Non-pigmented ciliary epithelial cell (primary cell): Measurements from ENCODE around the gene ARID1B.

ENCODE experiments used
- DNase-seq: peaks from one replicate; pipeline ENCODE4 v3.0.0-alpha.2; 2010; ENCODE audit warnings: low read depth

Gene ARID1B

DNA sequence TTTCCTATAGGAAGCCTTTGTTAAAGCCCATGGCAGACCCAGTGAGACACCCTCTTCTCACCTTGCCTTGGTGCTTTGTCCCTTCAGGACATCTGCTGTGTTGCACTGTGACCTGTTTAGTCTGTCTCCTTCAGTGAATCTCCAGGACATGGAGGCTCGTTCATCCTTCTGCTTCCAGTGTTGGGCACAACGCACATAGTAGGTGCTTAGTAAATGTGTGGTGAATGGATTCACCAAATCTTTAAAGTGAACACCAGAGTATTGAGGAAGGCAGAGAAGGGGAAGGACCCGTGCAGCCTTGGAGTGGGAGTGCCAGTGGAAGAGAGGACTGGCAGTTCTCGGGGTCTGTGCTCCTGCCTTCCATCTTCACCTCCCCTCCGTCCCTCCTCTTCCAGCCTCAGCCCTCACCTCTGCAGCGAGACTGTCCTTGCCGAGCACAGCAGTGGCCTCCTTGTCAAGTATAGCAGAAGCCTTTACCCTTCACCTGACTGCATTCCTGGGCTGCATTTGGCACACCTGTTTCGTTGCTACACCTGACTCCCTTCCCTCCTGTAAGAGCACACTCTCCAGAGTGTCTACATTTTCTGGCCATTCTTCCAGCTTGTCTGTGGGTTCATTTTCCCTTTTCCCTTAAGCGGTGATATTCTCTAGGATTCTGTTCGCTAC, 49.2 kb downstream of the ARID1B start:
- DNase-seq: no peak

DNA sequence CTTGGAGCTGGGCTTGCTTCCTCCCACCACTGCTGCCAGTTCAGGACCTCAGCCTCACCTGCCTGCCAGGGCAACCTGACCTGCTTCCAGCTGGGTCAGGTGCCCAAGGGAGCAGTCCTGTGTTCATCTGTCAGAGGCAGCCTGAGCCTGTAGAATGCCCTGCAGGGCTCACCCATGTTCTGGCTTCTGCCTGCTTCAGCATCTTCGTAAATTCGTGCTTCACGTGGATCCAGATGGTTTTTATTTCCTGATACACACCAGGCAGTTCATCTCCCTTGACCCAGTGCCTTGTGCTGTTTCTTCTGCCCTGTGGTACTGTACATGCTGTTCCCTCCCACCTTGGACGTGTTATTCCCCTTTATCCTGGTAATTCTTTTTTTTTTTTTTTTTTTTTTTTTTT, 50.2 kb downstream of the ARID1B start:
- DNase-seq: no peak

DNA sequence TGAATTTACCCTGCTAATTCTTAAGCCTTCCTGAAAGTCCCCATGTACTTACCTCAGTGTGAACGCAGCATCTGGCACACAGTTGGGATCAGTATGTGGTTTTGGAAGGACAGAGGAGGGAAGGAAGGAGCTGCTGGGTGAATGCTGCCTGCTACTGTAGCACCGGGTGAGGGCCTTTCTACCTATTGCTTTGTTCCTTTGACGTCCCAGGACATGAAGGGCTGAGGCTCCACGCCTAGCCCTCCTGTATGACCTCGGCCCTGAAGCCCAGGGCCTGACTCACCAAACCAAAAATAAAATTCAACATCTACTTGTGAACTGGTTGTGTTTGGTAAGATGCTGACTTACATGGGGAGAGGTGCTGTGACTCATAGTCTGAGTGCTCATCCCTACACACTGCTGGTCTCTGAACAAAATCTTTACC, 51.1 kb downstream of the ARID1B start:
- peak; percentile 79 for DNase-seq

DNA sequence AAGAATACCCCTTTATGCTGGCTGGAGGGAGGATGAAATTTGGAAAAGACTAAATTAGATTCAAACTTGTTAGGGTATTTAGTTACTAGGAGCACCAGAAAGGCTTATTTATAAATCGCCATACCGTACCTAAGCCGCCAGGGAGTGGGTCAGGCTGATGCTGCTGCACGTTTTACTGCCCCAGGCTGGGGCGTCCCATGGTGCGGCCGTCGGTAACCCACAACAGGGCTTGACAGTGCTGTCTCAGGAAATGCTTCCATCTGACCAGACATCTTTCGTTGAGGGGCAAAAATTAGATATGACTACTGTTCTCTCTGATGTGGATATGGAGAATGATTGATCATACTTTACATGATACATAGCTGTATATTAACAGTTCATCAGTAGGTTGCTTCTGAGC, 52.9 kb downstream of the ARID1B start:
- no peak for DNase-seq

DNA sequence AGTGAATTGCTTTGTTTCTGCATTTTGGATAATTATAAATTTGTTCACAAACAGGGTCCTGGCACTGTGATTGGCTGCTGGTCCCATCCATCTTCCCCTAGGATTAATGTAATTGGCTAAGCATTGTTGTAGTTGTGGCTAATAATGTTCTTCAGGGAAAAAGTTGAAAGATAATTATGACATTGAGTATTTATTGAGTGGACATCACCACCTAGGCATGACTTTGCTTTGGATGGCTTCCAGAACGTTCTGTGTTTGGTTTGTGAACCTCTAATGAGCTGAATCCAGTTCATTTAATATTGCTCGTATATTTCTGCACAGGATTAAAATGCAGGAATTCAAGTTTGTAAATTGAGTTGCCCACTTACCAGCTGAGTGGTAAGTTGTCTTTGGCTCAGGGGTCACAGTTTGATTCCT, 55.1 kb downstream of the ARID1B start:
- DNase-seq: no peak

DNA sequence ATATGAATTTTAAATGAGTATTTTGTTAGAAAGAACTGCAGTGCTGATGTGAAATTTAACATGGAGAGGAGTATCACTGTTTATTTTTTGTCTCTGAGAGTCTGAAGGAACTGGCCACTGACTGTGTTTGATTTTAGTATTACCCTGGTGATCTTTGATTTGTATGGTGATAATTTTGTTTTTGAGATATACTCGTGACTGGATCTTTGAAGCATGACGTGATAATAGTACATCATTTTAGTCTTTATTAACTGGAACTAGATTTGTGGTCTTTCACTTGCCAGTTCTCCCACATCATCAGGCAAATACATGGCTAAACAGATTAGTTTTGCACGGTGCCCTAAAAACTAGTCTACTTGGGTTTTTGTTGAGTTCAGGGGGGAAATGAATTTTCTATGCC, 55.5 kb downstream of the ARID1B start:
- DNase-seq: no peak

DNA sequence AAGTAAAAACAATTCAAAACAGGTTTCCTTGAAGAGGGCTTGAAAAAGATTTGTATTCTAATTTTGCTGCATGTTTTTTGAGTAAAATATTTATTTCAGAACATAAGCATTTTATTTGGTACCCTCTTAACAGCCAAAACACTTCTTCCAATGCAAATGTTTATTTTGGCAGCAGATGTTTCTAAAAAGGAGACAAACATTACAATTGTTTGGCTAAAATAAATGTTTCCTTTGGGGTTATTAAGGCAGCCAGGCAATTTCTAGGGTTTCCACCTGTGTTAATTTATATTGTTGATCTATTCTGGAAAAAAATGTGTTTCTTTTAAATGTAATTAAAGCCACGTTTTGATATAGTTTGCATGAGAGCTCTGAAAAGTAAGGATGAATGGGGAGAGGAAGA, 56.6 kb downstream of the ARID1B start:
- no peak for DNase-seq

DNA sequence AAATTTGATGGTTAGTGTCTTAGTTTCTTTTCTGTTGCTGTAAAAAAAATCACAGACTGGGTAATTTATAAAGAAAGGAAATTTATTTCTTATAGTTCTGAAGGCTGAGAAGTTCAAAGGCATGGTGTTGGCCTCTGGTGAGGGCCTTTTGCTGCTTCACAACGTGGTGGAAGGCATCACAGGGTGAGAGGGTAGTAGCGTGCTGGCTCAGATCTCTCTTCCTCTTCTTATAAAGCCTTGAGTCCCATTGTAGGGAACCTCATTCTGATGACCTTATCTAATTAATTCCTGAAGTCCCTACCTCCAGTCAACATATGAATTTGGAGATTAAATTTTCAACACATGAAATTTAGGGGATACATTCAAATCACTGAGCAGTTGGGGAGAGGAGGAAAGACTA, 62.0 kb downstream of the ARID1B start:
- no peak for DNase-seq

DNA sequence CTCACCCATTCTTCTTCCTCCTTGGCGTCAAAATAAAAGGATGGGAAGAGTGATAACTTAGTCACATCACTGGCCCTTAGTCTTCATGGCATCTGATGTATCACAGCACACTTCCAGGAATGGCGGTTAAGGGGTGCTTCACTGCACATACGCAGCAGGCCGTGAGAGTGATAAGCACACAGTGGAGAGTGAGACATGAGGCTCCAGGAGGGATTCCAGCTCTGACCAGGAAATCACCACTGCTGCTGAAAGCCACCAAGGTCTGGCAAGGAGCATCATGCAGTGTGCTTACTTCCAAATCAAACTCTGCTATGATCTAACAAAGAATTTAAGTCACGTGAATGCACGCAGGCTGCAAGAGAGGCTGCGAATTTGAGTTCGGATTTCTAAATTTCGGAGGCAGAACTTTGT, 62.4 kb downstream of the ARID1B start:
- no peak for DNase-seq

DNA sequence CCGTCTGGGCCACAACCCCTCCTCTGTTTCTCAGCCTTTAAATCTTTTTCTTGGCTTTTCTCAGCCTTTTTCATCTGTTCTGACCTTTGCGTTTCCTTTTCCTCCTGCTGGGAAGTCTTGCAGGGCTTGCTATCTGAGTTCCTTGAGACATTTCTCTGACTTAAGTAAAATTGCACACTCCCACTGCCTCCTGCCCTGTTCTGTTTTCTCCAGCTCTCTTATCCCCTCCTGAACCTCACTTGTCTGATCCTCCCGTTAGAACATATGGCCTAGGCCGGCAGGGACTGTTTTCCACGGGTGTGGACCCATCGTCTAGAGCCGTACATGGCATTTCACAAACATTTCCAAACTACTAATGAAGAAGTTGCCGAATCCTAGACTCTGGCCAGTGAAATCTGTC, 63.0 kb downstream of the ARID1B start:
- no peak for DNase-seq

DNA sequence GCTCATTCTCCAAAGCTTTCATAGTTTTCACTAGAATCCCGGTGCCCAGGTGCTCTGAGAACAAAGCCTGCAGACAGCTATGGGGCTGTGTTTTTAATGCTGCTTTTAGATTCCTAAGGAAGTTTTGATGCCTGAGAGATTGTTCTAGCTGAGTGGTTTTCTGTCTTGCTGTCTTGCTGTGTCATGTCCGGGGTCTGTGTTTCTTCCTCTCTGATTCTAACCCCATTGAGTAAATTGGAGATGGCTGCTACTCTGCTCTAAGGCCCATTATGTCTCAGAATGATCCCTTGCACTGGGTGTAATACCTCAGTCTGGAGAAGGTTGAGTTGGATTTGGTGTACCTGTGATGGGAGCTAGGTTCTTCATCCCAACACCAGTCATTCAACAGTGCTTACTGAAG, 63.4 kb downstream of the ARID1B start:
- no peak for DNase-seq

DNA sequence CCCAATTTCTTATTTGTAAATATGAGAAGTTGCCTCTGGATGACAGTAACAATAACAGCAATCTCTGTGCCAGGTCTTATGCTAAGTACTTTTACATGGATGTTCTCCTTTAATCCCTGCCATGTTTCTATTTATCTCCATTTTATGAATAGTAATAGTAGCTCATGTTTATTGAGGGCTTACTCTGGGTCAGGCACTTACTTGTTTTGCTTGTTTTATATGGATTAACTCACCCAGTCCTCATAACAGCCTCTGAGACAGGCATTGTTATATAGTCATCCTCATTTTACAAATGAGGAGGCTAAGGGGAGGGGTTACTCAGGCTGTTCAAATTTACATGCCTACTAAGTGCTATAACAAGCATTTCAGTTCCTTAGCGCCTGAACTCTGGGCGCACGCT, 64.3 kb downstream of the ARID1B start:
- DNase-seq: no peak

DNA sequence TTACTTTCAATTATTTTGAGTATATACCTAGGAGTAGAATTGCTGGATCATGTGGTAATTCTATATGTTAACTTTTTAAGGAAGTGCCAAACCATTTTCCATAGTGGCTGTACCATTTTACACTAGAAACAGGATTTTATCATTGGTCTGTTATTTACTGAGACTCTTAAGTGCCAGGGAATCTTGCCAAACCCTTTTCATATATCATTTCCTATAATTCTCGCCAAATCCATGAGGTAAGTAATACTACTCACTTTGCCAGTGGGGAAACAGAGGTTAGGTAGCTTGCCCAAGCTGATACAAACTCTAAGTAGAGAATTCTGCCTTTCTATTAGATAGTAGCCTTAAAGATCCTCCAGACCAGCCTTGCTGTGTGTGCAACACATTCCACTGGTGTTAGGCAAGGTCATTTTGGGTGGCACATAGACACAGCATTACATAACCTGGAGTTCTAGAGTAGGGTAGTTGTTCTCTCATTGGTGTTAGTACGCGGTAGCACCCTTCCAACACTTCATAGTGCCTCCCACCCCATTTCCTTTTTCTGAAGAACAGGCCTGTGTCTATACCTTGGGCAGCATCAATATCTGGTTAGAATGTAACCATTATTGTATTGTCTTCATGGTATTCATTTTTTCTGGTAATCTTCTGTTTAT, 65.5 kb downstream of the ARID1B start:
- DNase-seq: no peak

DNA sequence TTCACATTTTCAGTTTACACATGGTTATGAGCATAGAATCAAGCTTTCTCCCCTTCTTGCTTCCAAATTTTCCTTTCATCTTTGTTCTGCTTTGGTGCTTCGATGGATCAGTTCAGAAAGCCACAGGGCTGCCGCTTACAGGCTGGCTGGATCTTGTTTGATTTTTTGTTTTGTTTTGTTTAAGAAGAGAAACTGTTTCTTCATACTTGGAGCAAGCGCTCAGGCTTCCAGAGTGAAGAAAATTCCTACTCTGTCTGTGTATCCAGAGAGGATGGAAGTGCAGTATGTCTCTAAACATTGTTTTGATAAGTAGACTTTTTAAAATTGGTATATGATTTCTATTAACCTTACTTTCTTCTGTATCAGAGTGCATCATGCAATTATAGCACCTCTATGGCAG, 66.9 kb downstream of the ARID1B start:
- DNase-seq: no peak

DNA sequence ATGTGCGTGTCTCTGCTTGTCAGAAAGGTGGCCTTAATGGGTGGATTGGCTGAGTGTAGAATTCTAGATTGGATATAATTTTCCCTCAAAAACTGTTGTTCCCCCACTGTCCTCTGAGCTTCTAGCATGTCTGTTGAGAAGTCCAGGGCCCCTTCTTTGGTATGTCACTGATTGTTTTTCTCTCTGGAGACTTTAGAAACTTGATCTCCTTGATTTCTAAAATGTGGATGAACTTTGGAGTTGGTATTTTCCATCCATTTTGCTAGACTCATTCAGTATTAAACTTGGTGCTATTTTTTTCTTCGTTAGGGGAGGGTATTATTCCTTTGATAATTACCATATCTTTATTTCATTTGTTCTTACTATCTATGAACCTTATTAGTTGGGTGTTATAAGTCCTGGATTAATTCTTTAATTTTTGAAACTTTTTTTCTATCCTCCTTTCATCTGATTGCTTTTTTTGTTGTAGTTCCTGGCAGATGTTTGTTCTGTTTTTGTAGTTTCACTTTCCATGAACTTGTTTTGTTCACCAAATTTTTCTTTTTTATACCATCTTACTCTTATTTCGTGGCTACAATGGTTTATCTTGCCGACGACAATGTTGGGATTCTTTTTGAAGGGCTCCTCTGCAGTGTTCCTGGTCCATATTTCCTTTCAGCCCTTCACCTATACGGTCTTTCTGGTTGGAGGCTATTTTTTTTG, 68.4 kb downstream of the ARID1B start:
- no peak for DNase-seq

DNA sequence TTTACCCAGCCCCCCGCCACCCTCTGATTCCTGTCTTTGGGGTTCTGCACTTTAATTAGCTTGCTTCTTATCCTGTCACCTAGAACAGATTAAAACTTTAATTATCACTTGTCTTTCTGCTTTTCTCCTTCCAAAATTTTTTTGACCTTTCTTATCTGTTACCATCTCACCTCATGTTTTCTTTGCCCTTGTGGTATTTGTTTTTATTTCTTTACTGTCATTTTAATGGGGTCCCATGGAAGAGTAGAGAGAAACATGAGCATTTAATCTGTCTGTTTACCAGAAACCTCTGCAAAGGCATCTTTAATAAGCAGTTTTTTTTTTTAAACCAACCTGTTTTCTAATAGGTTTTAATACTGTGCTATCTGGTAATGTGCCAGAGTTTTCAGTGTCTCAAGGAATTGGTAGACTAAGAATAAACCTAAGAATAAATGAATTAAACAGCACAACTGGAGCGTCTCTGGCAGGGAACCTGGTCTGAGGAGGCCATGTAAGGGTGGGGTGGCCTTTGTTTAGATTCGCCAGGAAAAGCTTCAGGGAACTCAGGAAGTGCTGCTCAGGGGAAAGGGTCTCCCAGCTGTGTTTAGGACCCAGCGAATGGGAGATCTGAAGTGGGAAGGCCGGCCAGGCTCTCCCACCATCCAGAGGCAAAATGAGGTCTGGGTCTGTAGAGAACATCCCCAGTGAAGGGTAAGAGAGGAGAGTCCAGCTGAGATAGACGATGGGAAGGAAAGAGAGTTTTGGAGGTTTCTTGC, 69.8 kb downstream of the ARID1B start:
- DNase-seq: no peak

DNA sequence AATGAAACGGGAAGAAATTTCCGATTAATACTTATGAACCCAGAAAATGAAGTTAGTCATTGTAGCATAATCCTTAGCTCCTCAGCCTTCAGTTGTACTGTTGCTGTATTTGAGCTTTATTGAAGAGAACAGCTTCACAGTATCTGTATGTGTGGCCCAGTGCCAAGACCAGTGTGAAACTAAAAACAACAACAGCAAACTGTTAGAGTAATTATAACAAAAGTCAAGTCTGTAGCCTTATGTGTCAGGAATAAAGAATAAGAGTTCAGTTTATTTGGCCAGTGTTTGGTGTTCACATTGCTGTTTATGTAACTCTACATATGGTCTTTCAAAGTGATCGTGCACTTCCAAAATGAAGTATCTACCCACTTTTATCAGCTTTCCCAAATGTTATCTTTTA, 70.9 kb downstream of the ARID1B start:
- no peak for DNase-seq

DNA sequence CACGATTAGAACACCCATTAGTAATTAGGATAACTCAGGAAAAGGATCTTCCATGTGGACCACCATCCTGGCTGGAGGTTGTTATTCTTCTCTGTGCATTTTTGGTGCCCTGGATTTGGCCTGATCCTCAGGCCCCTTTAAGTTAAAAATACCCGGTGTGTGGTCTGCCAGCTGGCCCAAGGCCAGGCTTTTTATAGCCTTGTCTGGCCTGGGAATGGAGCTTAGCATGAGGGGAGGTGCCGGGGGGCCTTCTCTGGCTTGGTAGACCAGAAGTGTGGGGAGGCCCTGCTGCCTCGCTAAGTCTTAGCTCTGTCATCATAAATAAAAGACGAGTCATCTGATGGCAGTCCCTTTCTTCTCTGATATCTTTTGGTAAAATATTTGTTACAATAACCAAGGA, 71.4 kb downstream of the ARID1B start:
- DNase-seq: no peak

DNA sequence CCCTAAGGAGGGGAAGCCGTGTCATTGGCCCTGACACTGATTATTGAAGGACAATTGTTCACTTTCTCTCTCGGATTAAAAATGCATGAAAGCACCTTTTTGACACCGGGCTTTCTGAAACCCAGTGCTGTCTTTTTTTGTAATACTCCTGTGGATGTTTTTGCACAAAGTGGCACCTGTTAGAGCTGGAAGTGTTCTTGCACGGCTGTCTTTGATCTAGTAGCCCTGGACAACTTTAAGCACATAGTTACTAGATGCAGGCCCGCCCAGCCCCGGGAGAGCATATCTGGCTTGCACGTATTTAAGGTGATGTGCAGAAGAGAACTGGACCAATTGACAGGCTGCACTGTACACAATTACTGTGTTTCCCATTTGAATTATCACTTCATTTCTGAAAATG, 72.6 kb downstream of the ARID1B start:
- DNase-seq: no peak

DNA sequence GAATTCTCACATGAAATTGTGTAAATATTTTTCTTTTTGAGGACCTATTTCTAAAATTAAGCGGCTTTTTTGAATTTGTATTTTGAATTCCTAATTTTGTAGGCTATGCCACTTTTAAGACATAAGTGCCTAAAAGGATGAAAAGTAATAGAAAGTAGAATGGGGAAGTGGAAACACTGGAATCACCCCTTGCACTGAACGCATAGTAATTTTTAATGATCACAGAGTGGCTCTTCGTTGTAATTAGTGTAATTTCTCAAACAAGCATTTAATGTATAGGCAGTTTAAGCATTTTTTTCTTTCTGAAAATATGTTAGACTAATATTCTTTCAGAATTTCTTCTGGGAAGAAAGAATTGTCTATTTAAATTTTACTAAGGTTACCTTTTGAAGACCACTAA, 73.2 kb downstream of the ARID1B start:
- no peak for DNase-seq

DNA sequence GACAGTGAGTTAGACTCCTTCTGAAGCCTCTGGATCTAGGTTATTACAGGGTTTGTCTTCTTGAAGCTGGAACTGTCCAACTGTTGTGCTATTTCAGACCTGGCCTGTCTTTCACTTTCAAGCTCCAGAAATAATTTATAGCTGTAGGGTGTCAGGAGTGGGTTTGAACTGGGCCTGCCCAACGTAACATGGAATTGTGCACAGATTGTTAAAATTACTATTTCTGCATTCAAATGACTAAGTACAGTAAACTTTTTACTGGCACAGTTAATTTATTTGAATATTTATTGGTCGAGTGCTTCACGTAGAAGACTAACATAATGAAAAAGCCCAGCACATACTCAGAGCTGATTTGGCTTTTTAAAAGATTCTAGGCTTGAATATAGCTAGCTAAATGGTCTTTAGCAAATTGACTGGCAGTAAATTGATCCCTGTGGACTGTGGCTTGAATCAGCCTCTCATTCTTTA, 74.3 kb downstream of the ARID1B start:
- no peak for DNase-seq

DNA sequence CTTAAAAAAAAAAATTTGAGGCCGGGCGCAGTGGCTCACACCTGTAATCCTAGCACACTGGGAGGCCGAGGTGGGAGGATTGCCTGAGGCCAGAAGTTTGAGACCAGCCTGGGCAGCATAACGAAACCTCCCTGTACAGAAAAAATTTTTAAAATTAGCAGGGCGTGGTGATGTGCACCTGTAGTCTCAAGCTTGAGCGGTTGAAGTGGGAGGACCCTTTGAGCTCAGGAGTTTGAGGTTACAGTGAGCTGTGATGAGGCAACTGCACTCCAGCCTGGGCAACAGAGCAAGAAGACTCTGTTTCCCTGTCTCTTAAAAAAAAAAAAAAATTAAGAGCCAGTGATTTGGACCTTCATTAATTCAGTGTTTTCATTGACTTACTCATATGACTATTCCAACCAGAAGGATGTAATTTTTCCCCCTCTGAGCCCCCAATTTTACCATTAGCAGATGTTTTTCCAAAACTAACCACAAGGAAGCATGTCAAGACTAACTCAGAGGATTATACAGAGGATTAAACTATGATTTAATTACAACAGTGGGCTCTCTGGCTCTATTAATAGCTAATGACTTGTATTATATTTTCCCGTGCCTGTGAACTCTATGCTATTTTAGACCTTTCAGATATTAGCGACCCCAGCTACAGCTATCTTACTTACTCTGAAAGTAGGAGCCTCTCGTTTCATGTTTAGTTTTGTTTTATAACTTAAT, 75.1 kb downstream of the ARID1B start:
- DNase-seq: no peak
